Motor neuron (in vitro differentiated cells): ENCODE measurements around the gene PPP2R5E. TPM values are rescaled to one million over a fixed set of nuclear protein-coding genes. Genes with fewer than 3 reads are reported as not detected.

Experiments used
- ATAC-seq, 8 experiments: fragments of 200-7000 bp; cut with Tn5 transposase; replicated peaks in 6 of 8; 2 replicates each; pipeline ENCODE4 v1.8.0; 2021; ENCODE audit warnings: mild to moderate bottlenecking in 8 of 8, moderate library complexity in 8 of 8
- H3K27ac ChIP-seq, 2 donors: fragments of 250-450 bp; sonication (Bioruptor Pico); 2 replicates each; pipeline ENCODE4 v1.9.0; 2021; ENCODE audit warnings: antibody characterized with exemption in 2 of 2, mild to moderate bottlenecking in 2 of 2, moderate library complexity in 1 of 2
- H3K4me1 ChIP-seq, 2 donors: fragments of 250-450 bp; sonication (Bioruptor Pico); replicated peaks in 1 of 2; 2 replicates each; pipeline ENCODE4 v1.6.1; 2021; ENCODE audit warnings: antibody characterized with exemption in 2 of 2, mild to moderate bottlenecking in 2 of 2, moderate library complexity in 1 of 2
- H3K4me3 ChIP-seq, 5 donors: fragments of 250-450 bp; sonication (Bioruptor Pico); 2 replicates each; pipeline ENCODE4 v1.9.0; 2021; ENCODE audit warnings: antibody characterized with exemption in 5 of 5, mild to moderate bottlenecking in 5 of 5, moderate library complexity in 4 of 5
- WGBS, 10 experiments: fragments of 450-650 bp; shearing (Covaris generic); methylation state at CpG; one replicate each; pipeline ENCODE4 v1.0.0; 2022; 5-methylcytosine and 5-hydroxymethylcytosine counted together
- in situ Hi-C, 9 experiments: fragments of 400-800 bp; cut with MboI; loops; one replicate each; pipeline ENCODE4 v1.15.0; 2021; ENCODE audit warnings: low sequenced_read_pairs in 9 of 9, low pct_unique_long_range_greater_than_20kb in 2 of 9; ENCODE audit not compliant: unreplicated experiment in 9 of 9
- total RNA-seq, 8 experiments: library from RNA; unstranded; fragments of 300-600 nt; gene quantifications; 2 replicates each; pipeline versions ENCODE4 v1.2.3 to v1.2.4, GENCODE V29; 2022

The PPP2R5E gene
- total RNA-seq, 8 experiments from 2014 or later, result 10.3 to 39.2 (median 27.6) TPM

DNA sequence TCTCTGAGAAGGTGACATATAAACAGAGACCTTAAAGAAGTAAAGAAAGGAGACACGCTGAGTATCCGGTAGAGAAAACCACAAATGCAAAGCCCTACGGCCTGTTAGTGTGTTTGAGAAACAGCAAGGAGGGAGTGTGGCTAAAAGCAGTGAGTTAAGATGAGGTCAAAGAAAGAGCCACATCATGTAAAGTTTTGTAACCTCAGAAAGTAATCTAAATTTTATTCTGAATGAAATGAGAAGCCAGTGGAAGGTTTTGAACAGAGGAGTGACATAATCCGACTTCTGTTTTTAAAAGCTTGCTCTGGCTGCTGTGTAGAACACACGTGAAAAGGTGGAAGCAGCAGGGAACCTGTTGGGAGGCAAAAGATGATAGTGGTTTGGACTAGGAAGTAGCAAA lies 32.6 kb downstream of the PPP2R5E start:
- WGBS, 10 experiments, result 50 to 100% (median 100%) methylated on average over 1 to 5 of the region's 5 CpGs
- no peak overlapping the region for H3K27ac ChIP-seq
- no peak for ATAC-seq
- no peaks in the 10 kb centered on the region for H3K4me1 ChIP-seq
- no peak overlapping the region for H3K4me3 ChIP-seq
- in situ Hi-C loops, result no loop called here

GRCh38 chr14:63508033-63508432 lies 35.1 kb downstream of the PPP2R5E start:
- in situ Hi-C loops, result no loop called here

DNA sequence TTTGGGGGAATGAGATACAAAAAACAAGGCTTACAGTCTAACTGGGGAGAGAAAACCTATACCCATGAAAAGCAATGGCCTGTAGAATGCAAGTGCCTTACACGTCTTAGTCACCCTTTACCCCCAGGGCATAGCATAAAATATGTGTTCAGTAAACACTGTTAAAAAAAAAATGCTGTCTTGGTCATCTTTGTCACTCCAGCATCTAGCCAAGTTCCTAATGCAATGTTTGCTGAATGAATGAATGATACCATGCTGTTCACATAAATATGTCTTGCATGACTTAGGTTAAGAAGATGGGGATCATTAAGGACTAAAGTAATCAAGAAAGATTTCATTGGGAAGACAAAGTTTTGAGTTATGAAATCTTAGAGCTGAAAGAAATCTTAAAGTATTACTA lies 38.5 kb downstream of the PPP2R5E start:
- ATAC-seq, result peak in 1 of 8 experiments; percentile 36
- H3K27ac ChIP-seq, result no peak overlapping the region
- WGBS, 10 experiments, result 13 to 100% (median 78%) methylated on average over 1 of the region's 1 CpG; no CpG with 5 or more reads in 6 of the 10 experiments
- in situ Hi-C loops, result no loop called here
- H3K4me3 ChIP-seq, result no peak overlapping the region
- no peaks in the 10 kb centered on the region for H3K4me1 ChIP-seq

More at GRCh38 chr14:63508033-63508432, 35.1 kb downstream of the PPP2R5E start:
- no peaks in the 10 kb centered on the region for H3K4me1 ChIP-seq
- no peak overlapping the region for H3K4me3 ChIP-seq
- H3K27ac ChIP-seq, result no peak overlapping the region
- 62 to 100% (median 92%) methylated on average over 1 to 5 of the region's 5 CpGs; no CpG with 5 or more reads in 3 of the 10 experiments for WGBS, 10 experiments
- ATAC-seq, result peak in 2 of 8 experiments; percentile 18 to 90

DNA sequence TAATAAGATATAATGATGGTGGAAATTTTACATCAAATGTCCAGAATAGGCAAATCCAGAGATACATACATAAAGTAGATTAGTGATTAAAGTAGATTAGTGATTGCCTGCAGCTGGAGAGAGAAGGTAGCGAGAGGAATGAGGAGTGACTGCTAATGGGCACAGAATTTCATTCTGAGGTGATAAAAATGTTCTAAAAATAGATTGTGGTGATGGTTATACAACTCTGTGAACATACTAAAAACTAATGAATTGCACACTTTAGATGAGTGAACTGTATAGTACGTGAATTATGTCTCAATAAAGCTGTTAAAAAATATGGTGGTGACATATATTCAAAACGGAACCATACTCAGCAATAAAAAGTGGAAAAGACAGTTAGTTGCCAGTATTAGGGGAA lies 41.7 kb downstream of the PPP2R5E start:
- no peak overlapping the region for H3K27ac ChIP-seq
- in situ Hi-C loops, result no loop called here
- H3K4me1 ChIP-seq, result peaks cover 0 to 4% of the 10 kb centered on the region in 2 donors
- H3K4me3 ChIP-seq, result no peak overlapping the region
- WGBS, 10 experiments, result 60 to 97% (median 92%) methylated on average over 1 to 3 of the region's 3 CpGs; no CpG with 5 or more reads in 1 of the 10 experiments
- peak in 1 of 8 experiments; percentile 36 for ATAC-seq

DNA sequence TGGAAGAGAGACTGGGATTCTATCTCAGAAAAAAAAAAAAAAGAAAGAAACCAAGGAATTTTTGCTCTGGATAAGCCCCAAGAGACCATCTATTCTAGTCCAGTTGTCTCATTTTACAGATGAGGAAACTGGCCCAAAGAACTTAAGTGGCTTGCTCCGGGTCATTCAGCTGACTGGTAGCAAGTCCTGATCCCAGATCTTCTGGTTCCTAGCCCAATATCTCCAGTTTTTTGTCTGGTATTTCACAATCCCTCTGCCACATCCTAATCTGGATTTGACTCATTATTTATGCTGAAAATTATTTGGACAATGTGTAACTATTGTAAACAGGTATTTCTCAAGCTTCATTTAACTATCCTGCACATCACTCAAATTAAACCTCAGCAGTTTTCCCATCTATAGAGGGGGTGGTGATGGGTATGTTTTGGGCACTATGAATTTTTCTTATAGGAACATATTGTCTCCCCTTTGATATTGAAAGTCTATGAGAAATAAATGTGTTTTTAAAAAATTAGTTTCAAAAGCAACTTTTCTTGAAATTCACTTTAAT lies 43.4 kb downstream of the PPP2R5E start:
- H3K4me1 ChIP-seq, result peaks cover 0 to 4% of the 10 kb centered on the region in 2 donors
- no peak overlapping the region for H3K4me3 ChIP-seq
- no peak overlapping the region for H3K27ac ChIP-seq
- ATAC-seq, result no peak
- WGBS, 10 experiments, result 0 to 100% (median 67%) methylated on average over 1 of the region's 1 CpG; no CpG with 5 or more reads in 7 of the 10 experiments
- in situ Hi-C loops, result no loop called here

DNA sequence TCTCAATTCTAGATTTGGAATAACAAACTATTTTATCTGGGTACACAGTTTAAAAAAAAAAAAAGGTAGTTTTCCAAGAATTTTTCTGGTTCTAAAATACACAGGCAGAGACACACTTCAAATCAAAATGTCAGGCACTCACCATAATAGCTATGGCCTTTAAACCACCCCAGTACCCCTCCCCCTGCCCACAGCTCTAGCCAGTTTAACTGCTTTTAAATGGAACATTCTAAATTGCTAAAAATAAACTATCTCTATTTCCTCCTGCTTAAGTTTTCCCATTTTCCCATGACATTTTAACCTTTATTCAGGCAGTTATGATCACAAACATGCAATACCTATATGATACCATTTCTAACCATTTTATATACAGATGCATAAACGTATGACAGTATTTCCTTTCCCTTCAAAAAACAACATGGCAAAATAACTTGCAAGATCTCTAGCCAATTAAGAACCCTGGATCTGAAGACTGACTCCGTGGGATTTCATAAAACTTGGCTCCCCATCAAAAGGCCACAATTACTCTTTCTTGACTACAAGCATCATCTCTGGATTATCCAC lies 46.3 kb downstream of the PPP2R5E start:
- ATAC-seq, result no peak
- WGBS, 10 experiments, result 51 to 100% (median 89%) methylated on average over 1 to 2 of the region's 2 CpGs; no CpG with 5 or more reads in 1 of the 10 experiments
- Histone ChIP-seq H3K27ac (no peak overlapping the region), H3K4me3 (no peak overlapping the region), H3K4me1 (peaks cover 0 to 4% of the 10 kb centered on the region in 2 donors)
- in situ Hi-C loops, result no loop called here

- WGBS, 10 experiments, result 57 to 96% (median 88%) methylated on average over 4 to 7 of the region's 7 CpGs; no CpG with 5 or more reads in 5 of the 10 experiments
- peak in 1 of 8 experiments; percentile 70 for ATAC-seq
- Histone ChIP-seq H3K4me3 (no peak overlapping the region), H3K4me1 (peaks cover 0 to 4% of the 10 kb centered on the region in 2 donors), H3K27ac (no peak overlapping the region)
- in situ Hi-C loops, result no loop called here
Observed at GRCh38 chr14:63493246-63493645, 49.9 kb downstream of the PPP2R5E start.

- no peak overlapping the region for H3K27ac ChIP-seq
- H3K4me3 ChIP-seq, result no peak overlapping the region
- in situ Hi-C loops, result no loop called here
- ATAC-seq, result peak in 2 of 8 experiments; percentile 33 to 34
- H3K4me1 ChIP-seq, result peaks cover 0 to 5% of the 10 kb centered on the region in 2 donors
Observed at GRCh38 chr14:63492391-63492790, 50.8 kb downstream of the PPP2R5E start.

- 50 to 100% (median 100%) methylated on average over 1 of the region's 1 CpG for WGBS, 10 experiments
- Histone ChIP-seq H3K4me3 (no peak overlapping the region), H3K4me1 (peaks cover 4 to 15% of the 10 kb centered on the region in 2 donors), H3K27ac (no peak overlapping the region)
- in situ Hi-C loops, result no loop called here
- ATAC-seq, result no peak
Observed at GRCh38 chr14:63487724-63488123, 55.5 kb downstream of the PPP2R5E start.

DNA sequence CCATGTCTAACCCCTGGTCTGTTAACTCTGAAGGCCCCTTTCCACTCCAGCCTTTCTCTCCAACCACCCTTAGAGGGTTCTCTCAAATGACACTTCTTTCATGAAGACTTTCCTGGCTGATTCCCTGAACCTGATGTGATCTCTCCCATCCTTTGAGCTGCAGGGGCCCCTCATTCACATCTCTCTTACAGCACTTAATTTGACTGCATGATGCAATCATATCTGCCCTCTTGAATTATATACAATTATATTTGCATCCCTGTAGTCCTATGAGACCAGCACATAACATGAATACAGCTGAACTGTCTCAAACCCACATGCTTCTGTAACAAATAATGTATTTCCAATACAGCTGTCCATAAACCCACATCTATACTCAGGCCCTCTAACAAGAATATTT lies 56.4 kb downstream of the PPP2R5E start:
- H3K4me3 ChIP-seq, result no peak overlapping the region
- ATAC-seq, result peak in 6 of 8 experiments; percentile 65 to 98 (median 83)
- in situ Hi-C loops, result no loop called here
- H3K4me1 ChIP-seq, result peaks cover 4 to 15% of the 10 kb centered on the region in 2 donors
- H3K27ac ChIP-seq, result no peak overlapping the region

- Histone ChIP-seq H3K4me1 (peaks cover 4 to 15% of the 10 kb centered on the region in 2 donors), H3K27ac (no peak overlapping the region), H3K4me3 (no peak overlapping the region)
- 60 to 100% (median 91%) methylated on average over 1 to 6 of the region's 7 CpGs; no CpG with 5 or more reads in 3 of the 10 experiments for WGBS, 10 experiments
- no peak for ATAC-seq
- in situ Hi-C loops, result no loop called here
Observed at GRCh38 chr14:63483315-63483714, 59.9 kb downstream of the PPP2R5E start.

- ATAC-seq, result no peak
- Histone ChIP-seq H3K4me3 (no peak overlapping the region), H3K4me1 (peaks cover 0 to 2% of the 10 kb centered on the region in 2 donors), H3K27ac (no peak overlapping the region)
- in situ Hi-C loops, result no loop called here
- WGBS, 10 experiments, result 80 to 100% (median 93%) methylated on average over 1 to 4 of the region's 4 CpGs; no CpG with 5 or more reads in 2 of the 10 experiments
Observed at GRCh38 chr14:63480599-63480998, 62.6 kb downstream of the PPP2R5E start.

- H3K27ac ChIP-seq, result no peak overlapping the region
- H3K4me1 ChIP-seq, result peaks cover 8 to 9% of the 10 kb centered on the region in 2 donors
- ATAC-seq, result no peak
- no peak overlapping the region for H3K4me3 ChIP-seq
- in situ Hi-C loops, result no loop called here
- WGBS, 10 experiments, result 85 to 100% (median 93%) methylated on average over 1 to 3 of the region's 3 CpGs; no CpG with 5 or more reads in 3 of the 10 experiments
Observed at GRCh38 chr14:63478437-63478852, 64.7 kb downstream of the PPP2R5E start.

- no peak overlapping the region for H3K27ac ChIP-seq
- no peak for ATAC-seq
- in situ Hi-C loops, result no loop called here
- H3K4me1 ChIP-seq, result peaks cover 8 to 14% of the 10 kb centered on the region in 2 donors
- 29 to 100% (median 80%) methylated on average over 1 to 2 of the region's 2 CpGs; no CpG with 5 or more reads in 1 of the 10 experiments for WGBS, 10 experiments
- no peak overlapping the region for H3K4me3 ChIP-seq
Observed at GRCh38 chr14:63478010-63478409, 65.2 kb downstream of the PPP2R5E start.
